MG63 (cell line): ENCODE data around the gene ARHGAP12. TPM values are rescaled to one million over a fixed set of nuclear protein-coding genes. Genes with fewer than 3 reads are reported as not detected.
"Not testable (repeated sequence)": the region's sequence is repeated elsewhere in the genome, so short reads cannot be mapped to it uniquely, and the experiment has no call there.

Experiments used
- DNase-seq: peaks from one replicate; pipeline ENCODE4 v3.0.0-alpha.2; 2020
- H3K27me3 ChIP-seq: fragments of 250-450 bp; sonication (Bioruptor Pico); 2 replicates; pipeline ENCODE4 v1.5.1; 2020; ENCODE audit warnings: mild to moderate bottlenecking, moderate library complexity
- H3K36me3 ChIP-seq: fragments of 250-450 bp; sonication (Bioruptor Pico); 2 replicates; pipeline ENCODE4 v1.5.1; 2020; ENCODE audit warnings: mild to moderate bottlenecking, moderate library complexity
- H3K4me3 ChIP-seq: fragments of 250-450 bp; sonication (Bioruptor Pico); 2 replicates; pipeline ENCODE4 v1.5.1; 2020; ENCODE audit warnings: mild to moderate bottlenecking, moderate library complexity
- H3K9me3 ChIP-seq: fragments of 250-450 bp; sonication (Bioruptor Pico); 2 replicates; pipeline ENCODE4 v1.5.1; 2020; ENCODE audit warnings: mild to moderate bottlenecking, moderate library complexity
- total RNA-seq: library from RNA; depleted of rRNA; stranded (reverse); fragments of >200 nt; shearing (Covaris generic); gene quantifications from 2 replicates; pipeline ENCODE4 v1.2.3, GENCODE V29; 2014; ENCODE audit warnings: low replicate concordance; rRNA removed

The ARHGAP12 gene, protein sequence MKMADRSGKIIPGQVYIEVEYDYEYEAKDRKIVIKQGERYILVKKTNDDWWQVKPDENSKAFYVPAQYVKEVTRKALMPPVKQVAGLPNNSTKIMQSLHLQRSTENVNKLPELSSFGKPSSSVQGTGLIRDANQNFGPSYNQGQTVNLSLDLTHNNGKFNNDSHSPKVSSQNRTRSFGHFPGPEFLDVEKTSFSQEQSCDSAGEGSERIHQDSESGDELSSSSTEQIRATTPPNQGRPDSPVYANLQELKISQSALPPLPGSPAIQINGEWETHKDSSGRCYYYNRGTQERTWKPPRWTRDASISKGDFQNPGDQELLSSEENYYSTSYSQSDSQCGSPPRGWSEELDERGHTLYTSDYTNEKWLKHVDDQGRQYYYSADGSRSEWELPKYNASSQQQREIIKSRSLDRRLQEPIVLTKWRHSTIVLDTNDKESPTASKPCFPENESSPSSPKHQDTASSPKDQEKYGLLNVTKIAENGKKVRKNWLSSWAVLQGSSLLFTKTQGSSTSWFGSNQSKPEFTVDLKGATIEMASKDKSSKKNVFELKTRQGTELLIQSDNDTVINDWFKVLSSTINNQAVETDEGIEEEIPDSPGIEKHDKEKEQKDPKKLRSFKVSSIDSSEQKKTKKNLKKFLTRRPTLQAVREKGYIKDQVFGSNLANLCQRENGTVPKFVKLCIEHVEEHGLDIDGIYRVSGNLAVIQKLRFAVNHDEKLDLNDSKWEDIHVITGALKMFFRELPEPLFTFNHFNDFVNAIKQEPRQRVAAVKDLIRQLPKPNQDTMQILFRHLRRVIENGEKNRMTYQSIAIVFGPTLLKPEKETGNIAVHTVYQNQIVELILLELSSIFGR
- total RNA-seq, result 18.0 and 34.1 TPM in 2 replicates

GRCh38 chr10:31928549-31929260 lies at the start of gene ARHGAP12:
Gene ARHGAP12, minus strand, starts transcription at chr10:31928831. Its CDS starts 19,976 bp downstream, at chr10:31908855.
- no peaks in the 10 kb centered on the region for H3K27me3 ChIP-seq
- H3K9me3 ChIP-seq, result no peaks in the 10 kb centered on the region
- no peaks in the 10 kb centered on the region for H3K36me3 ChIP-seq
- peak within 1 kb of the TSS; percentile 82 for H3K4me3 ChIP-seq
- peak; percentile 87 for DNase-seq

DNA sequence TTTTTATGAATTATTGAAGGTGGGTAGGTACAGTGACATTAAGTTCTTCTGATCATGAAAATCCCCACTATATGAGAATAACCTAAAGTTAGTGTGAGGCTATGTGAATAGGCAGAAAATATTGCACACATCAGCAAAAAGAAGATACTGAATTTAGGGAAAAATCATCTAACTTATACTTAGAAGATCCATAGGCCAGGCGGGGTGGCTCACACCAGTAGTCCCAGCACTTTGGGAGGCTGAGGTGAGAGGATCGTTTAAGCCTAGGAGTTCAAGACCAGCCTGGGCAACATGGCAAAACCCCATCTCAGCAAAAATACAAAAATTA lies 49.5 kb upstream of the ARHGAP12 start:
- H3K27me3 ChIP-seq, result no peaks in the 10 kb centered on the region
- H3K9me3 ChIP-seq, result no peaks in the 10 kb centered on the region
- H3K36me3 ChIP-seq, result no peaks in the 10 kb centered on the region
- DNase-seq, result no peak
- H3K4me3 ChIP-seq, result no peak overlapping the region

- no peaks in the 10 kb centered on the region for H3K27me3 ChIP-seq
- no peak for DNase-seq
Measured at GRCh38 chr10:31977440-31978155, 49.0 kb upstream of the ARHGAP12 start.

GRCh38 chr10:31975157-31975765 lies 46.6 kb upstream of the ARHGAP12 start:
- Histone ChIP-seq H3K4me3 (no peak overlapping the region), H3K27me3 (no peaks in the 10 kb centered on the region), H3K36me3 (no peaks in the 10 kb centered on the region), H3K9me3 (no peaks in the 10 kb centered on the region)
- DNase-seq, result no peak

More at GRCh38 chr10:31977440-31978155, 49.0 kb upstream of the ARHGAP12 start:
- no peaks in the 10 kb centered on the region for H3K36me3 ChIP-seq
- H3K9me3 ChIP-seq, result no peaks in the 10 kb centered on the region
- no peak overlapping the region for H3K4me3 ChIP-seq

DNA sequence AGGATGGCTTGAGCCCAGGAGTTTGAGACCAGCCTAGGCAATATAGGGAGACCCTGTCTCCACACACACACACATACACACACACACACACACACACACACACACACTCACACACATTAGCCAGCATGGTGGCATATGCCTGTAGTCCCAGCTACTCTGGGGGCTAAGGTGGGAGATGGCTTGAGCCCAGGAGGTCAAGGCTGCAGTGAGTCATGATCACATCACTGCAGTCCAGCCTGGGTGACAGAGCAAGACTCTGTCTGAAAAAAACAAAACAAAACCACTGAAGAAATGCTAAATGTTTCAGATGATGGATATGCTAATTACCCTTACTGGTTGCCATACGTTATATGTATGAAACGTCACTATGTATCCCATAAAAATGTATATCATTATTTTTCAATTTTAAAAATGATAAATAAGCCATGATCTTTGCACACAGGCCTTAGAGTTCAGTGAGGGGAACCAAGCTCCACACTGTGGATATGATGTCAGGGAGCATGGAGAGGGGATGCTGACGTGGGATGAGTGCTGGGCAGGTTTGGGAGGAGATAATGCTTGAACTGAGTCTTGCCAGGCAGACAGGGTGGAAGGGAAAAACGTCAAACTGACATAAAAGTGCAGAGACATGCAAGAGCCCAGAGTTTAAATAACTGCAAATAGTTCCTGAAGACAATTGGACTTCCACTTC lies 45.9 kb upstream of the ARHGAP12 start:
- no peaks in the 10 kb centered on the region for H3K36me3 ChIP-seq
- no peaks in the 10 kb centered on the region for H3K9me3 ChIP-seq
- H3K27me3 ChIP-seq, result no peaks in the 10 kb centered on the region
- DNase-seq, result peak; percentile 13
- no peak overlapping the region for H3K4me3 ChIP-seq

- Histone ChIP-seq H3K27me3 (no peaks in the 10 kb centered on the region), H3K4me3 (no peak overlapping the region), H3K36me3 (no peaks in the 10 kb centered on the region), H3K9me3 (no peaks in the 10 kb centered on the region)
- no peak for DNase-seq
Measured at GRCh38 chr10:31972519-31973041, 43.9 kb upstream of the ARHGAP12 start.

GRCh38 chr10:31969847-31970246 lies 41.2 kb upstream of the ARHGAP12 start:
- not testable (repeated sequence) for H3K4me3 ChIP-seq, H3K27me3 ChIP-seq, H3K36me3 ChIP-seq, DNase-seq, H3K9me3 ChIP-seq

GRCh38 chr10:31963589-31963980 lies 35.0 kb upstream of the ARHGAP12 start:
- no peaks in the 10 kb centered on the region for H3K36me3 ChIP-seq
- no peaks in the 10 kb centered on the region for H3K9me3 ChIP-seq
- no peaks in the 10 kb centered on the region for H3K27me3 ChIP-seq
- no peak overlapping the region for H3K4me3 ChIP-seq
- DNase-seq, result no peak

- DNase-seq, result no peak
- H3K27me3 ChIP-seq, result no peaks in the 10 kb centered on the region
- no peaks in the 10 kb centered on the region for H3K36me3 ChIP-seq
- H3K9me3 ChIP-seq, result no peaks in the 10 kb centered on the region
- no peak overlapping the region for H3K4me3 ChIP-seq
Measured at GRCh38 chr10:31962826-31963588, 34.4 kb upstream of the ARHGAP12 start.

- H3K4me3 ChIP-seq, result no peak overlapping the region
- peak; percentile 17 for DNase-seq
- H3K9me3 ChIP-seq, result no peaks in the 10 kb centered on the region
- H3K36me3 ChIP-seq, result no peaks in the 10 kb centered on the region
- no peaks in the 10 kb centered on the region for H3K27me3 ChIP-seq
Measured at GRCh38 chr10:31961277-31962074, 32.8 kb upstream of the ARHGAP12 start.

DNA sequence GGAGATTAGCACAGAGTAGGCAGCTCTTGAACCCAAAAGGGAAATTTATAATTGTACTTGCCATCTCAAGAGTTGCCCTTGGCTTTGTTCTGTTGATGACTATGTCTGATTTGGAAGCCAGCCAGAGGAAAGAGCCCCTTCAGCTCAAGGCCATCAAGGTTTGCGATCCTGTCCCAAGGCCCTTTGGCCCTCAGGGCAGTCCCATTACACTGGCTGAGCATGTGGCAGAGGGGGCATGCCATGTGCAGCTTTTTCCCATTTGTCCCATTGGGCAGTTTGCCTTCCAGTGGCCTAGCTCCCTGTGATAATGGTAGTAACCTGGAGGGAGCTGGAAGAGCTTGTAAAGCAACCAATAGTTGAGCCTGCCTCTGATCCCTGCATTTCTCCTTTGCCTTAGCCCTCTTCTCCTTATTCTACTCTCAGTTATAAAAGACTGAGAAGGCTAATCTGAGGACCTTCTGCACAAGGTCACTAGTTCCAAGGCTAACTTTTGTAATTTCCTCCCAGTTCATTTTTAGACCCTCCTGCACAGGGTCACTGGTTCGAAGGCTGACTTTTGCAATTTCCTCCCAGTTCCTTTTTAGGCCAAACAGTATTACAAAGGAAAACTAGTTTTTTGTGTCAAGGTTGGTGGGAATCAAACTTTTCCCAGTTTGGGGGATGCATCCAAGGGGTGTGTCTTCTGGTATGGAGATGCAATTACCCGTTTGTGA lies 31.0 kb upstream of the ARHGAP12 start:
- DNase-seq, result no peak
- H3K36me3 ChIP-seq, result no peaks in the 10 kb centered on the region
- no peak overlapping the region for H3K4me3 ChIP-seq
- H3K9me3 ChIP-seq, result no peaks in the 10 kb centered on the region
- no peaks in the 10 kb centered on the region for H3K27me3 ChIP-seq

DNA sequence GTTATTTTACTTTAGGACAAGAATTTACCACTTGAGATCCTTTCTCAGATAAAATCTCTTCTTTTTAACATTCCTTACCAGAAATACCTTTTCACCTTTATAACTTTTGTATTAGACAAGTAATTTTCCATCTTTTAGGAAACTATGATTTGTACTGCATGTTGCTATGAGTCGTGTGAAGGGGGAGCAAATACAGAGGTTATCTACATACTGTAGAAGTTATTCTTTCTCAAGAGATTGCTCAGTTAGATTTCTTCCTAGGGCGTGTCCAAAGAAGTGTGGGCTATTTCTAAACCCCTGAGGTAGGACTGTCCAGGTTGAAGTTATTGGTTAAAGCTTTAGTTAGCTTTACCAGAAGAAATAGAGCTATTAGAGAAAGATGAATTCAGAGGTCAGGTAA lies 30.2 kb upstream of the ARHGAP12 start:
- DNase-seq, result no peak
- Histone ChIP-seq H3K27me3 (no peaks in the 10 kb centered on the region), H3K36me3 (no peaks in the 10 kb centered on the region), H3K4me3 (no peak overlapping the region), H3K9me3 (no peaks in the 10 kb centered on the region)

DNA sequence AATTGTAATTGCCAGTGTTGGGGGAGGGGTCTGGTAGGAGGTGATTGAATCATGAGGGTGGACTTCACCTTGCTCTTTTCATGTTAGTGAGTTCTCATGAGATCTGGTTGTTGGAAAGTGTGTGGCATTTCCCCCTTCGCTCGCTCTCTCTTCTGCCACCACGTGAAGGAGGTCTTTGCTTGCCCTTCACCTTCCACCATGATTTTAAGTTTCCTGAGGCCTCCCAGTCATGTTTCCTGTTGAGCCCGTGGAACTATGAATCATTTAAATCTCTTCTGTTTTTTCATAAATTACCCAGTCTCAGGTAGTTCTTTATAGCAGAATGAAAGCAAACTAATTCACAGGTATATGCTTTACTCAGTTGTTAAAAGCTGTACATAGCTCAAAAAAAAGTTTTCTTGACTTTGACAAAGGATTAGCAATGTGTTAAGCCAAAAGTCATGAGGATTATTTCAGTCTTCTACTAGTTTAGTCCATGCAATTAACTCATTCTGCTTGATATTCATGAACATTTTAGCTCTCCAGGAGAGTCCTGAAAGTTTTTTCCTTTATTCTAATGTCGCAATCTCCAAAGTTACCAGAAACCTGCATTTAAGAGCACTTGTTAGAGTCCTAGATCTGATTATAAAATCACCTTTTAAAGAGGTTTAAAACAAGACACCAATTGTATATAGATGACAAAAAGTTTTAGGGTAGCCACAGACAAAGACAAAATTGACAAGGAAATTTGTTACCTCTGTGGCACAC lies 27.7 kb upstream of the ARHGAP12 start:
- Histone ChIP-seq H3K27me3 (no peaks in the 10 kb centered on the region), H3K36me3 (no peaks in the 10 kb centered on the region), H3K9me3 (no peaks in the 10 kb centered on the region), H3K4me3 (no peak overlapping the region)
- no peak for DNase-seq
